CD4-positive, alpha-beta memory T cell (primary cell): ENCODE results near the gene NDFIP2. TPM values are rescaled to one million over a fixed set of nuclear protein-coding genes. Genes with fewer than 3 reads are reported as not detected.

Experiments
- CTCF ChIA-PET: fragments of 350-600 bp; sonication (Branson Sonifier 250); formaldehyde crosslinking; loops from one replicate; lab custom pipeline; 2021; ENCODE audit warnings: inconsistent platforms; ENCODE audit not compliant: partially characterized antibody; lab: Charles Lee
- POLR2A ChIA-PET: fragments of 350-600 bp; sonication (Branson Sonifier 250); formaldehyde crosslinking; loops from one replicate; lab custom pipeline; 2021; ENCODE audit not compliant: partially characterized antibody; lab: Charles Lee
- DNase-seq, 5 donors: peaks; one replicate each; pipeline versions ENCODE4 v3.0.0 to v3.0.0-alpha.2; 2020 to 2022; ENCODE audit warnings: mixed read lengths in 1 of 5
- H3K27ac ChIP-seq: one replicate; pipeline ENCODE4 v1.7.0; 2013; ENCODE audit warnings: low read depth, low read length
- H3K27me3 ChIP-seq: 2 replicates; pipeline ENCODE4 v1.7.0; 2013; ENCODE audit warnings: mild to moderate bottlenecking, low read length, moderate library complexity; ENCODE audit not compliant: insufficient read depth
- H3K36me3 ChIP-seq: 2 replicates; pipeline ENCODE4 v1.7.0; 2013; ENCODE audit warnings: mild to moderate bottlenecking, low read length, moderate library complexity; ENCODE audit not compliant: insufficient read depth
- H3K4me1 ChIP-seq: 2 replicates; pipeline ENCODE4 v1.7.0; 2013; ENCODE audit warnings: mild to moderate bottlenecking, low read length, moderate library complexity; ENCODE audit not compliant: insufficient read depth
- H3K4me3 ChIP-seq, 2 donors: one replicate each; pipeline ENCODE4 v1.7.0; 2013; ENCODE audit warnings: low read length in 2 of 2, mild to moderate bottlenecking in 1 of 2
- H3K9me3 ChIP-seq, 2 donors: one replicate each; pipeline ENCODE4 v1.7.0; 2013; ENCODE audit warnings: low read length in 2 of 2, control low read depth in 1 of 2; ENCODE audit not compliant: control insufficient read depth in 1 of 2
- H3K27ac Mint-ChIP-seq, 7 donors: one replicate each; pipeline ENCODE4 v1.8.0; 2020 to 2021; ENCODE audit warnings: mixed read lengths in 7 of 7, mild to moderate bottlenecking in 6 of 7, inconsistent platforms in 3 of 7, moderate library complexity in 3 of 7
- H3K27me3 Mint-ChIP-seq, 2 donors: one replicate each; pipeline ENCODE4 v1.8.0; 2020 to 2021; ENCODE audit warnings: mixed read lengths in 2 of 2
- H3K36me3 Mint-ChIP-seq, 2 donors: one replicate each; pipeline ENCODE4 v1.8.0; 2020 to 2021; ENCODE audit warnings: mixed read lengths in 2 of 2, inconsistent platforms in 1 of 2, mild to moderate bottlenecking in 1 of 2
- H3K4me1 Mint-ChIP-seq, 4 donors: one replicate each; pipeline ENCODE4 v1.8.0; 2020 to 2021; ENCODE audit warnings: mixed read lengths in 4 of 4, mild to moderate bottlenecking in 1 of 4
- H3K4me3 Mint-ChIP-seq, 8 donors: one replicate each; pipeline ENCODE4 v1.8.0; 2020 to 2021; ENCODE audit warnings: mixed read lengths in 8 of 8, mild to moderate bottlenecking in 7 of 8, moderate library complexity in 6 of 8, inconsistent platforms in 3 of 8
- H3K9me3 Mint-ChIP-seq, 8 donors: one replicate each; pipeline ENCODE4 v1.8.0; 2020 to 2021; ENCODE audit warnings: mixed read lengths in 8 of 8, mild to moderate bottlenecking in 5 of 8, inconsistent platforms in 3 of 8, moderate library complexity in 1 of 8
- intact Hi-C: fragments of 100-400 bp; cut with micrococcal nuclease; formaldehyde crosslinking; loops from one replicate; pipeline ENCODE4 v1.15.1; 2023
- polyA plus RNA-seq, 2 donors: library from polyadenylated mRNA; unstranded; fragments of 300-500 nt; fragmentation: Illumina TruSeq; gene quantifications; one replicate each; pipeline ENCODE4 v1.2.3, GENCODE V29; 2021
- total RNA-seq, 2 experiments: library from RNA; stranded (reverse); gene quantifications; one replicate each; pipeline ENCODE4 v1.2.3, GENCODE V29; 2021

NDFIP2 gene
- total and polyA plus RNA-seq, 4 experiments from 2014 or later: 2.7 to 5.2 (median 4.1) TPM

DNA sequence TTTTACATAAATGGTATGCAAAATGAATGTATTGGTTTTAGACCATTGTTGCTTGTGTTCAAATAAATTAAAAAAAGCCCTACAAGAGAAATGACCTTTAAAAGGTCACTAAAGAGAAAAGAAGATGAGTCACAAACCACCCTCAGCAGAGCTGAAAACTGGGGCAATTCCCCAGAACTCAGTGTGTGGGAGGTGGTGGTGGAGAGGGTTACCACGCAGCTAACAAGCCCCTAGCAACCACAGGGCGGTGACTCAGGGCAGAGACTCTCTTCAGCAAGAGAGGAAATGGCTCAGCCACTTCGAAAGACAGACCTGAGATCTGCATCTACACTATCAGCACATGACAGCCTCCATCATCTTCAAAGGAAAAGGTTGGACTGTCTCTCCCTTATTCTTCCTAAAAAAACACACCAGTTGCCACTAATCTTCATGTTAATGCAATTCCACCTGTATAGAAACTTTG lies 29.4 kb upstream of the NDFIP2 start:
- Histone ChIP-seq H3K4me3 (peak overlapping the region in 1 of 2 donors; percentile 3), H3K4me1 (peaks cover 45% of the 10 kb centered on the region), H3K27me3 (no peaks in the 10 kb centered on the region), H3K27ac (peak overlapping the region; percentile 42), H3K9me3 (no peaks in the 10 kb centered on the region), H3K36me3 (no peaks in the 10 kb centered on the region)
- ChIA-PET CTCF (interaction anchor here (1.1 to 2.2 kb wide), 3 partner anchors 27 to 58 kb away, joined by 3 to 12 read pairs (median 3); partner anchors contain the start of gene NDFIP2), POLR2A (interaction anchor here (0.8 to 2.1 kb wide), 4 partner anchors 21 to 46 kb away, joined by 3 to 16 read pairs (median 4); partner anchors contain the start of genes NDFIP2 and RBM26)
- intact Hi-C loops: loop anchor here (1.0 to 5.0 kb wide), 3 partner anchors 27 to 44 kb away; partner anchors contain the start of genes NDFIP2 and RBM26
- Mint-ChIP-seq H3K27ac (peak overlapping the region; percentile 83 to 98 (median 94)), H3K4me3 (peak overlapping the region; percentile 17 to 77 (median 76)), H3K27me3 (no peaks in the 10 kb centered on the region), H3K9me3 (no peaks in the 10 kb centered on the region), H3K4me1 (peaks cover 28 to 66% (median 39%) of the 10 kb centered on the region in 4 donors), H3K36me3 (no peaks in the 10 kb centered on the region)
- peak; percentile 73 to 96 (median 77) for DNase-seq

DNA sequence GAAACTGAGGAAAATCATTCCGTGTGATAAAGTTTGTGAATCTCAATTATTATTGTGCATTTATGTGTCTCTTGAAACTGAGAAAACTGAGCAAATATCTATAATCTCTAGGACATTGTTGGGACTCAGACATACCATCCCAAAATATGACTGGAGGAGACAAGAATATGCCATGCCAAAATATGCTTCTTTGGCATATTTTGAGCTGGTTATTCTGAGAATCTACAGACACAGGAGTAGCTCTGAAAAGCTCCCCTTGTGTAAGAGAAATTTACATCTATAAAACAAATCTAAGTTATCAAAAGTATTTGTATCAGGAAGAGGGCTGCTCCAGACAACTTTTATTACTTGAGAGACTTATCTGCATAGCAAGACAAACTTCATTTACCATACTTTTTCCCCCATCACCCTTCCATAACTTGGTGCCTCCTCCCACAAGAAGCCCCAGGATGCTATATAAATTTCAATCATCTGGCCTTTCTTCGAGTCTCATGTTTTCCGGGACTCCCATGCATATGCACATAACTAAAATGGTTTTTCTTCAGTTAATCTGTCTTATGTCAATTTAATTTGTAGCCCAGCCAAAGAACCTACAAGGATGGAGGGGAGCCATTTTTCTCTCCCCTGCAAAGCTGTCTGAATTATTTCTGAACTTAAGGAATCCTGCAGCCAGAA lies 28.6 kb upstream of the NDFIP2 start:
- peaks cover 29 to 58% (median 37%) of the 10 kb centered on the region in 4 donors for H3K4me1 Mint-ChIP-seq
- H3K9me3 Mint-ChIP-seq: no peaks in the 10 kb centered on the region
- no peaks in the 10 kb centered on the region for H3K27me3 Mint-ChIP-seq
- ChIA-PET CTCF (interaction anchor here (1.1 to 2.2 kb wide), 4 partner anchors 28 to 91 kb away, joined by 3 to 12 read pairs (median 3); partner anchors contain the start of gene NDFIP2), POLR2A (interaction anchor here (0.8 to 2.1 kb wide), 3 partner anchors 20 to 29 kb away, joined by 3 to 16 read pairs (median 3); partner anchors contain the start of gene NDFIP2)
- DNase-seq: no peak
- Histone ChIP-seq H3K36me3 (no peaks in the 10 kb centered on the region), H3K27me3 (no peaks in the 10 kb centered on the region), H3K27ac (peak overlapping the region; percentile 42), H3K9me3 (no peaks in the 10 kb centered on the region), H3K4me1 (peaks cover 46% of the 10 kb centered on the region), H3K4me3 (no peak overlapping the region)
- H3K27ac Mint-ChIP-seq: peak overlapping the region; percentile 83 to 98 (median 94)
- peak overlapping the region in 2 of 8 donors; percentile 9 to 17 for H3K4me3 Mint-ChIP-seq
- H3K36me3 Mint-ChIP-seq: no peaks in the 10 kb centered on the region
- intact Hi-C loops: loop anchor here (5.0 kb wide), 1 partner anchor 45 kb away; the partner anchor contains the start of gene RBM26

GRCh38 chr13:79455331-79455730 lies 25.6 kb upstream of the NDFIP2 start:
- Mint-ChIP-seq H3K4me3 (no peak overlapping the region), H3K27me3 (no peaks in the 10 kb centered on the region), H3K9me3 (no peaks in the 10 kb centered on the region), H3K27ac (no peak overlapping the region), H3K36me3 (no peaks in the 10 kb centered on the region), H3K4me1 (peaks cover 21 to 35% (median 24%) of the 10 kb centered on the region in 4 donors)
- Histone ChIP-seq H3K27me3 (no peaks in the 10 kb centered on the region), H3K9me3 (no peaks in the 10 kb centered on the region), H3K4me1 (peaks cover 30% of the 10 kb centered on the region), H3K27ac (no peak overlapping the region), H3K36me3 (no peaks in the 10 kb centered on the region), H3K4me3 (no peak overlapping the region)
- intact Hi-C loops: no loop called here
- POLR2A ChIA-PET: no interaction called here
- CTCF ChIA-PET: interaction anchor here (0.9 to 1.4 kb wide), 2 partner anchors 31 to 86 kb away, joined by 3 to 5 read pairs; no protein-coding TSS in a partner anchor
- DNase-seq: no peak

- no peak overlapping the region for H3K4me3 Mint-ChIP-seq
- POLR2A ChIA-PET: interaction anchor here (1.0 kb wide), 1 partner anchor 25 kb away, joined by 3 read pairs; the partner anchor contains the start of gene NDFIP2
Observed at GRCh38 chr13:79456051-79456450, 24.9 kb upstream of the NDFIP2 start.

GRCh38 chr13:79456656-79457365 lies 24.1 kb upstream of the NDFIP2 start:
- Mint-ChIP-seq H3K36me3 (no peaks in the 10 kb centered on the region), H3K27ac (peak overlapping the region in 1 of 7 donors; percentile 40)
- peaks cover 18% of the 10 kb centered on the region for H3K4me1 ChIP-seq

More at GRCh38 chr13:79456051-79456450, 24.9 kb upstream of the NDFIP2 start:
- no peak overlapping the region for H3K27ac Mint-ChIP-seq
- H3K27me3 Mint-ChIP-seq: no peaks in the 10 kb centered on the region
- Histone ChIP-seq H3K27ac (no peak overlapping the region), H3K4me3 (no peak overlapping the region), H3K36me3 (no peaks in the 10 kb centered on the region), H3K27me3 (no peaks in the 10 kb centered on the region), H3K4me1 (peaks cover 26% of the 10 kb centered on the region), H3K9me3 (no peaks in the 10 kb centered on the region)
- CTCF ChIA-PET: interaction anchor here (0.9 to 1.1 kb wide), 2 partner anchors 8 to 23 kb away, joined by 5 read pairs; no protein-coding TSS in a partner anchor
- intact Hi-C loops: no loop called here
- peaks cover 21 to 31% (median 21%) of the 10 kb centered on the region in 4 donors for H3K4me1 Mint-ChIP-seq
- H3K9me3 Mint-ChIP-seq: no peaks in the 10 kb centered on the region
- DNase-seq: no peak
- no peaks in the 10 kb centered on the region for H3K36me3 Mint-ChIP-seq

GRCh38 chr13:79457390-79457789 lies 23.6 kb upstream of the NDFIP2 start:
- CTCF ChIA-PET: interaction anchor here (2.5 kb wide), 1 partner anchor 33 kb away, joined by 10 read pairs; no protein-coding TSS in a partner anchor
- H3K36me3 Mint-ChIP-seq: no peaks in the 10 kb centered on the region
- no peak for DNase-seq
- no peaks in the 10 kb centered on the region for H3K9me3 Mint-ChIP-seq
- no peak overlapping the region for H3K4me3 Mint-ChIP-seq
- H3K36me3 ChIP-seq: no peaks in the 10 kb centered on the region
- H3K4me1 ChIP-seq: peaks cover 12% of the 10 kb centered on the region
- H3K27me3 Mint-ChIP-seq: no peaks in the 10 kb centered on the region
- no peak overlapping the region for H3K4me3 ChIP-seq
- H3K27ac Mint-ChIP-seq: no peak overlapping the region
- H3K27ac ChIP-seq: no peak overlapping the region
- intact Hi-C loops: no loop called here
- H3K9me3 ChIP-seq: no peaks in the 10 kb centered on the region
- POLR2A ChIA-PET: no interaction called here
- H3K4me1 Mint-ChIP-seq: peaks cover 8 to 18% (median 10%) of the 10 kb centered on the region in 4 donors
- no peaks in the 10 kb centered on the region for H3K27me3 ChIP-seq

More at GRCh38 chr13:79456656-79457365, 24.1 kb upstream of the NDFIP2 start:
- Histone ChIP-seq H3K27me3 (no peaks in the 10 kb centered on the region), H3K9me3 (no peaks in the 10 kb centered on the region), H3K36me3 (no peaks in the 10 kb centered on the region), H3K27ac (no peak overlapping the region), H3K4me3 (no peak overlapping the region)
- H3K9me3 Mint-ChIP-seq: no peaks in the 10 kb centered on the region
- no peaks in the 10 kb centered on the region for H3K27me3 Mint-ChIP-seq
- ChIA-PET POLR2A (interaction anchor here (1.0 kb wide), 1 partner anchor 25 kb away, joined by 3 read pairs; the partner anchor contains the start of gene NDFIP2), CTCF (interaction anchor here (0.9 to 2.5 kb wide), 3 partner anchors 8 to 33 kb away, joined by 5 to 10 read pairs (median 5); no protein-coding TSS in a partner anchor)
- H3K4me1 Mint-ChIP-seq: peaks cover 14 to 24% (median 14%) of the 10 kb centered on the region in 4 donors
- H3K4me3 Mint-ChIP-seq: no peak overlapping the region
- intact Hi-C loops: no loop called here
- DNase-seq: no peak
